Stimulated activated naive B cell treated with anti-CD40 and anti-IgM and Interleukin-4, amounts not matched to agents 10 μg/mL and 1 μg/mL and 100 μg/mL, for 72 hours (primary cell): ENCODE data around the gene ZSCAN5A.
"Not testable (repeated sequence)": the region's sequence is repeated elsewhere in the genome, so short reads cannot be mapped to it uniquely, and the experiment has no call there.

Experiments
- ATAC-seq, 2 donors: fragments of 150-1000 bp; cut with Tn5 transposase; replicated peaks; 2 replicates each; pipeline ENCODE4 v1.10.0; 2021; ENCODE audit warnings: moderate library complexity in 1 of 2
- DNase-seq: peaks from one replicate; pipeline ENCODE4 v3.0.0; 2021
- H3K27ac Mint-ChIP-seq: one replicate; pipeline ENCODE4 v1.8.0; 2022; ENCODE audit warnings: mild to moderate bottlenecking, mixed read lengths
- H3K27me3 Mint-ChIP-seq, 2 donors: one replicate each; pipeline ENCODE4 v1.8.0; 2022; ENCODE audit warnings: mixed read lengths in 2 of 2
- H3K36me3 Mint-ChIP-seq, 2 donors: one replicate each; pipeline ENCODE4 v1.8.0; 2022; ENCODE audit warnings: mixed read lengths in 2 of 2, mild to moderate bottlenecking in 1 of 2
- H3K4me1 Mint-ChIP-seq, 2 donors: one replicate each; pipeline ENCODE4 v1.8.0; 2022; ENCODE audit warnings: mixed read lengths in 2 of 2, mild to moderate bottlenecking in 1 of 2
- H3K4me3 Mint-ChIP-seq, 2 donors: one replicate each; pipeline ENCODE4 v1.8.0; 2022; ENCODE audit warnings: mild to moderate bottlenecking in 2 of 2, mixed read lengths in 2 of 2, moderate library complexity in 1 of 2
- H3K9me3 Mint-ChIP-seq, 2 donors: one replicate each; pipeline ENCODE4 v1.8.0; 2022; ENCODE audit warnings: mixed read lengths in 2 of 2, mild to moderate bottlenecking in 1 of 2

ZSCAN5A gene

DNA sequence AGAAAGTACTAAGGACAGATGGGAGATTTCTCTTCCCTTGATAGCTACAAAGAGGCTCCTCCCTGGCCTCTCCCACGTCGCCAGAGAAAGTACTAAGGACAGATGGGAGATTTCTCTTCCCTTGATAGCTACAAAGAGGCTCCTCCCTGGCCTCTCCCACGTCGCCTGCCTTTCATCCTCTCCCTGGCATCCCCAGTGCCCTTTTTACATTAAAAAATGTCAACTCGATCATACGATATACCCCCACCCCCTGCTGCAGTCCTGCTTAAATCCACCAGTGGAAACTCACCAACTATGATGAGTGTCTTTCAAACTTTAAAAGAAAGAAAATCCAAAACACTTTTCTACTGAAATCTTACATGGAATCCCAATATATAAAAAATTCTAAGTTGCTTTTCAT, 7.6 kb downstream of the ZSCAN5A start:
- peaks cover 42 to 53% of the 10 kb centered on the region in 2 donors for H3K36me3 Mint-ChIP-seq
- H3K4me1 Mint-ChIP-seq, H3K27me3 Mint-ChIP-seq, DNase-seq, H3K9me3 Mint-ChIP-seq, H3K27ac Mint-ChIP-seq, ATAC-seq, H3K4me3 Mint-ChIP-seq: not testable (repeated sequence)

DNA sequence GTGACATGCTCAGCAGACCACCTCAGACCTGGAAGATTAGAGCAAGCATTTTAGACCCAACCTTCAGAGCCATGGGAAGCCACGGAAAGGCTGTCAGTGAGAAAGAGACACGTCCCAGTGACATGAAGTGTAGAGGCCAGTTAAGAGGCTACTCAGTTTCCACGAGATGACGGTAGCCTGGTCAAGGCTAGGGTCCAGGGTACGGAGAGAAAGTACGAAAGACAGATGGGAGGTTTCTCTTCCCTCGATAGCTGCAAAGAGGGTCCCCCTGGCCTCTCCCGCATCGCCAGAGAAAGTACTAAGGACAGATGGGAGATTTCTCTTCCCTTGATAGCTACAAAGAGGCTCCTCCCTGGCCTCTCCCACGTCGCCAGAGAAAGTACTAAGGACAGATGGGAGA, 8.6 kb downstream of the ZSCAN5A start:
- H3K27me3 Mint-ChIP-seq, result no peaks in the 10 kb centered on the region
- H3K9me3 Mint-ChIP-seq, result peaks cover 0 to 5% of the 10 kb centered on the region in 2 donors
- H3K36me3 Mint-ChIP-seq, result peaks cover 48 to 57% of the 10 kb centered on the region in 2 donors
- no peak overlapping the region for H3K27ac Mint-ChIP-seq
- H3K4me1 Mint-ChIP-seq, result peaks cover 10 to 13% of the 10 kb centered on the region in 2 donors
- no peak overlapping the region for H3K4me3 Mint-ChIP-seq
- ATAC-seq (no peak), DNase-seq (no peak)

DNA sequence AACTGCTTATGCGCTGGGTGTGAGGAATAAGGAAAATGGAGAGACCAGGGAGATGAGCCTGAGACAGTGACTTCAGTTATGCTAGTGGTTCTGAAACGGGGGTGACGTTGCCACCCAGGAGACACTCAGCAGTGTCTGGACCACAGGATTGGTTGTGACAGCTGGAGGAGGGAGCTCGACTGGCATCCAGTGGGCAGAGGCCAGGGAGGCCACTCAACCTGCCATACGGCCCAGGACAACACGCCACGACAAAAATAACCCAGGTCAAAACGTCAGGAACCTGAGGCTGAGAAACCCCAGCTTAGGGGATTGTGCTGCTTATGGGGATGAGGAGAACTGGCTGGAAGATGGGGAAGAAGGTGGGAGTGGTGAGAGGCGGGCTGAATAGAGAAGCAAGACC, 10.4 kb downstream of the ZSCAN5A start:
- peaks cover 45 to 57% of the 10 kb centered on the region in 2 donors for H3K36me3 Mint-ChIP-seq
- H3K4me1 Mint-ChIP-seq, result peaks cover 7 to 8% of the 10 kb centered on the region in 2 donors
- H3K9me3 Mint-ChIP-seq, result peaks cover 0 to 2% of the 10 kb centered on the region in 2 donors
- DNase-seq, result no peak
- no peak for ATAC-seq
- H3K27ac Mint-ChIP-seq, result no peak overlapping the region
- no peak overlapping the region for H3K4me3 Mint-ChIP-seq
- no peaks in the 10 kb centered on the region for H3K27me3 Mint-ChIP-seq

DNA sequence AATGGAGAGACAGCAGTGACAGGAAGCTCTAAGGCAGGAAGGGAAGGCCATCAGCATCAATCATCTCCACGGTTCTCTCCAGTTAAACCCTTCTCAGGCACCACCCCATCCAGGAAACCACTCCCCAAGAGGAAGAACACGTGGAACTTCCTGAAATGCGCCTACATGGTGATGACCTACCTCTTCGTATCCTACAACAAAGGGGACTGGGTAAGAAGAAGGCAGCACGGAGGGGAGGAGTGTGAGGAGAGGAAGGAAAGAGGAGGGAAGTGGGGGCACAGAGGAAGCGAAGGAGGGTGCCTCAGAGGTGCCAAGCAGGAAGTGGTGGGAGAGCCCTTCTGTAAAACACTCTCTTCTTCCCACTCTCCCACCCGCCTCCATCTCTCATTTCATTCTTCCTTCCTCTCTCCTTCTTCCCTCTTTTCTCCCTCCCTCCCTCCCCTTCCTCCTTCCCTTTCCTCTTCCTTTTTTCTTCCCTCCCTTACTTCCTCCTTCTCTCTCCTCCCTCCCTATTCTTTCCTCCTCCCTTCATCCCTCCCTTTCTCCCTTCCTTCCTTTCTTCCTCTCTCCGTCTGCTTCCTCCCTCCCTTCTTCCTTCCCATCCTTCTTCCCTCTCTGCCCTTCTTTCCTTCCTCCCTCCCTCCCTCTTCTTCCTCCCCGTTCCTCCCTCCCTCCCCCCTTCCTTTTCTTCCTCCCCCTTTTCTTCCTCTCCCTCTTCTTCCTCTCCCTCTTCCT, 12.6 kb downstream of the ZSCAN5A start:
- Mint-ChIP-seq H3K9me3 (peaks cover 0 to 2% of the 10 kb centered on the region in 2 donors), H3K36me3 (peaks cover 46 to 59% of the 10 kb centered on the region in 2 donors), H3K27ac (no peak overlapping the region), H3K27me3 (no peaks in the 10 kb centered on the region), H3K4me3 (no peak overlapping the region), H3K4me1 (peaks cover 7 to 8% of the 10 kb centered on the region in 2 donors)
- no peak for DNase-seq
- no peak for ATAC-seq

DNA sequence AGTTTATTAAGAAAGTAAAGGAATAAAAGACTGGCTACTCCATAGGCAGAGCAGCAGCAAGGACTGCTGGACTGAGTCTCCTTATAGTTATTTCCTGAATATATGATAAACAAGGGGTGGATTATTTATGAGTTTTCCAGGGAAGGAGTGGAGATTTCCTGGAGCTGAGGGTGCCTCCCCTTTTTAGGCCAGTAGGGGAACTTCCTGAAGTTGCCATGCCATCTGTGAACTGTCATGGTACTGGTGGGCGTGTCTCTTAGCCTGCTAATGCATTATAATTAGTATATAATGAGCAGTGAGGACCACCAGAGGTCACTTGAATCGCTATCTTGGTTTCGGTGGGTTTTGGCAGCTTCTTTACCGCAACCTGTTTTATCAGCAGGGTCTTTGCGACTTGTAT, 13.5 kb downstream of the ZSCAN5A start:
- ATAC-seq (no peak), DNase-seq (no peak)
- Mint-ChIP-seq H3K27ac (no peak overlapping the region), H3K27me3 (no peaks in the 10 kb centered on the region), H3K4me1 (peaks cover 7 to 8% of the 10 kb centered on the region in 2 donors), H3K9me3 (peaks cover 0 to 2% of the 10 kb centered on the region in 2 donors), H3K36me3 (peaks cover 50 to 68% of the 10 kb centered on the region in 2 donors), H3K4me3 (no peak overlapping the region)

DNA sequence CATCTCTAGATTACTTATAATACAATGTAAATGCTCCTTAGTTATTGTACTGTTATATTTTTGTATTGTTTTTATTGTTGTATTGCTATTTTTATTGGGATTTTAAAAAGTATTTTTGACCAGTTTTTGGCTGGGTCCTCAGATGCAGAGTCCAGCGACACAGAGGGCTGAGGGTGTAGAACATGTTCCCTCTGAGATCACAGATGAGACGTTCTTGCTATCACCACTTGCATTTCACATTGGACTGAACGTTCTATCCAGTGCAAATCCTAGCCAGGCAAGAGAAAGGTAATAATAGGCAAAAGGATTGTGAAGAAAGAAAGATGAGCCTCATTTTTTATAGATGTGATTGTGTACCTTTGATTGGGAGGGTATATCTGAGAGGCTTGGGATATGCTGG, 15.0 kb downstream of the ZSCAN5A start:
- peaks cover 7 to 8% of the 10 kb centered on the region in 2 donors for H3K4me1 Mint-ChIP-seq
- no peak overlapping the region for H3K27ac Mint-ChIP-seq
- no peaks in the 10 kb centered on the region for H3K27me3 Mint-ChIP-seq
- peaks cover 0 to 2% of the 10 kb centered on the region in 2 donors for H3K9me3 Mint-ChIP-seq
- H3K36me3 Mint-ChIP-seq, result peaks cover 52 to 68% of the 10 kb centered on the region in 2 donors
- ATAC-seq, result no peak
- DNase-seq, result no peak
- H3K4me3 Mint-ChIP-seq, result no peak overlapping the region

DNA sequence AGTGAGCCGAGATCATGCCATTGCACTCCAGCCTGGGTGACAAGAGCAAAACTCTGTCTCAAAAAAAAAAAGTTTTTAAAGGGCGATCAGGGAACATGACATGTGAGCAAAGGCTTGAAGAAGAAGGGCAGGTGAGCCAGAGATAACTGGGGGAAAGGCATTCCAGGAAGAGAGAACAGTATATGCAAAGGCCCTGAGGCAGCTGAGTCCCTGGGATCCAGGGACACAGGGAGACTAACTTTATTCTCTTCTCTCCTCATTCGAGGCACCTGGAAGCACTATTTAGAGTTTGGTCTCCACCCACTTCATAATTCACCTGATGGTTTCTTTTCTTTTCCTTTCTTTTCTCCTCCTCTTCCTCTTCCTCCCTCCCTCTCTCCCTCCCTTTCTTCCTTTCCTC, 17.6 kb downstream of the ZSCAN5A start:
- H3K36me3 Mint-ChIP-seq, result peaks cover 53 to 72% of the 10 kb centered on the region in 2 donors
- no peak overlapping the region for H3K4me3 Mint-ChIP-seq
- no peaks in the 10 kb centered on the region for H3K27me3 Mint-ChIP-seq
- peaks cover 0 to 2% of the 10 kb centered on the region in 2 donors for H3K9me3 Mint-ChIP-seq
- ATAC-seq (no peak), DNase-seq (no peak)
- H3K4me1 Mint-ChIP-seq, result peaks cover 2 to 7% of the 10 kb centered on the region in 2 donors
- H3K27ac Mint-ChIP-seq, result no peak overlapping the region

DNA sequence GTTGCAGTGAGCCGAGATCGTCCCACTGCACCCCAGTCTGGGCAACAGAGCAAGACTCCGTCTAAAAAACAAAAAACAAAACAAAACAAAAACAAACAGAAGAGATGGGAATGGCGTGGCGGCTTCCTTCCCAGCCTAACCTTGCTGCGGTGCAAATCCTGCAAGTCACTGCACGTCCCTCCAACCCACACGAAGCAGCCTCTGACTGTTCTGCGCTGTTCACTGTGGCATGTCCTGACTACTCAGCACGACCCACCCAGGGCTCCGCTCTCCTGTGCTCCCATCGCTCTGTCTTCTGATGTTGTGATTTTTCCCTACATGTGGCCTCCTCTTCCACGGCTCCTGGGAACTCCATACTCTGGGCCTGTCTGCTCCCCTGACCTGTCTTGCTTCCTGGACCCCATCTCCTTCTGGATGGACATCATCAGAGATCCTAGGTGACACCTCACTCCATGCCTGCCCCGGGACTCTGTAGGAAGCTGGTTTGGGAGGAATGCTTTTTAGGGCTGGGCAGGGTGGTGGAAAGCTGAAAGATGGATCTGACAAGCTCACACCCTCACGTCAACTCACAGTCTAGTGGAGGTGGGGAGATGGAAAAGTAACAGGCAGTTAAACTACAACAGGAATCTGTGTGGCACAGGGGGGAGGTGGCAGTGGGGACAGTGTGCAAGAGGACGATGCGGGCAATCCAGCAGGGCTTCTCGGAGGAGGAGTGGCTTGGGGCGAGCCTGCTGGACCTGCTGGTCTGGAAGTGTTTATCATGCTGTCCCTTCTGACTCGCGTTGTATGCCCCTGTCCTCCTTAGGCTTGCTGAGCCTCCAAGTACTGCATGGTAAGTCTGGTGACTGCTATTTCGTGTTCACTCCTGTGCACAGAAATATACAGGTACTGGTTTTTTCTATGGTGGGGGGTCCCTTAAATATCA, 18.8 kb downstream of the ZSCAN5A start:
- peaks cover 47 to 73% of the 10 kb centered on the region in 2 donors for H3K36me3 Mint-ChIP-seq
- H3K27ac Mint-ChIP-seq, result no peak overlapping the region
- no peaks in the 10 kb centered on the region for H3K4me1 Mint-ChIP-seq
- H3K9me3 Mint-ChIP-seq, result no peaks in the 10 kb centered on the region
- DNase-seq, result no peak
- no peak for ATAC-seq
- H3K4me3 Mint-ChIP-seq, result no peak overlapping the region
- no peaks in the 10 kb centered on the region for H3K27me3 Mint-ChIP-seq

DNA sequence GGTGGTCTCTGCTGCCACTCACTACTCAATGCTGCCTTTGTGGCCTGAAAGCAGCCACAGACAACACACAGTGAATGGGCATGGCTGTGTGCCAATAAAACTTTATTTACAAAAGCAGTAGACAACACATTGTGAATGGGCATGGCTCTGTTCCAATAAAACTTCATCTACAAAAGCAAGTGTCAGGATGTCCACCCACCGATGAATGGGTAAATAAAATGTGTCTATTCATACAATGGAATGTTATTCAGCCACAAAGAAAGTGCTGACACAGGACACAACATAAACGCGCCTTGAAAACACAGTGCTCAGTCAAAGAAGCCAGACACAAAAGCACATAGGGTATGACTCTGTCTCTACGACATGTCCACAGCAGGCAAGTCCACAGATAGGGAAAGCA, 20.1 kb downstream of the ZSCAN5A start:
- ATAC-seq (no peak), DNase-seq (no peak)
- Mint-ChIP-seq H3K27ac (no peak overlapping the region), H3K9me3 (no peaks in the 10 kb centered on the region), H3K4me3 (no peak overlapping the region), H3K27me3 (no peaks in the 10 kb centered on the region), H3K36me3 (peaks cover 43 to 69% of the 10 kb centered on the region in 2 donors), H3K4me1 (no peaks in the 10 kb centered on the region)

DNA sequence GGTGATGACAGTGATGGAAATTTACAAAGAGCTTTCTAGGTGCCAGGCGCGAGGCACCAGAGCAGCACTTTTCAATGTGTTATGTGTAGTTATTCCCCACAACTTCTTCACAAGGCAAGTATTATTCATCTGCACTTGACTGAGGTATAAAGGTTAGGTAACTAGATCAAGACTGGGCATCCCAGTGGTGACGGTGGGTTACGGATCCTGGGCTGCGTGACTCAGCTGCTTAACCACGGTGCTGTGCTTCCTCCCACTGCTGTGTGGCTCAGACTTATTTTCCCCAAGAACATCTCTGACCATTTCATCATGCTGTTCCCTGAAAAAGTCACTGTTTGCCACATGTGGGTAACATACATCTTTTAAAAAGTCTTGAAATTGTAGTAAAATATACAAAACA, 22.8 kb downstream of the ZSCAN5A start:
- Mint-ChIP-seq H3K36me3 (peaks cover 44 to 69% of the 10 kb centered on the region in 2 donors), H3K27ac (no peak overlapping the region), H3K4me1 (peaks cover 0 to 1% of the 10 kb centered on the region in 2 donors), H3K4me3 (no peak overlapping the region), H3K27me3 (no peaks in the 10 kb centered on the region), H3K9me3 (no peaks in the 10 kb centered on the region)
- ATAC-seq, result no peak
- DNase-seq, result no peak

DNA sequence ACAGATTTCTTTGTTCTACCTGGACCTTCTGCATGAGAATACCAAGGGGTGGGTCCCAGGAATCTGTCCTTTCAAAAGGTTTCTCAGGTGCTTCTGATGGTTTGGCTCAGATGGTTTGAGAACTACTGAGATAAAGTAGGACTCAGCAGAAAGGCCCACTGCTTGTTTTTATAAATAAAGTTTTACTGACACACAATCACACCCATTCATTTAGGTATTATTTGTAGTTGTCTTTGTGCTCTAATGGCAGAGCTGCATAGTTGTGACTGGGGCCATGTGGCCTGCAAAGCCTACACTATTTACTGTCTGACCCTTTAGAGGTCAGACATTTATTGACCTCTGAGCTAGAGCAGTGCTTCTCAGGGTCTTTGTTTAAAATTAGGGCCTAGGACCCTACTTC, 24.5 kb downstream of the ZSCAN5A start:
- H3K27me3 Mint-ChIP-seq, result no peaks in the 10 kb centered on the region
- peaks cover 0 to 1% of the 10 kb centered on the region in 2 donors for H3K4me1 Mint-ChIP-seq
- peaks cover 31 to 53% of the 10 kb centered on the region in 2 donors for H3K36me3 Mint-ChIP-seq
- H3K9me3 Mint-ChIP-seq, result no peaks in the 10 kb centered on the region
- no peak for DNase-seq
- H3K4me3 Mint-ChIP-seq, result no peak overlapping the region
- H3K27ac Mint-ChIP-seq, result no peak overlapping the region
- no peak for ATAC-seq

DNA sequence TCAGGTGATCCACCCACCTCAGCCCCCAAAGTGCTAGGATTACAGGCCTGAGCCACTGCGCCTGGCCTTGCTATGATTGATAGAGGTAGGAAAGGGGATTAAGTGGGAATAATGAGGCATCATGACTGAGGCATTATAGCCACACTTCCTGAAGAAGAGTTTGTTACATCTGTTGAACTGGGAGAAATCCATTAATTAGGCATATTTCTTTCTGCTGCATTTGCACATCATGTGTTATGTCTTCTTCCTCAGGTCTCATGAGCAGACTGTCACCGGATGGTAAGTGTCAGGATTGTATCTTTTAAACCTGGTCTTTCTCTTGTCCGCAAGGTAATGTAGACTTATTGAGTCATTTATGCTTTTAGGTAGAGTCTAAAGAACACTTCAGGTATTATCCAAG, 29.9 kb downstream of the ZSCAN5A start:
- Mint-ChIP-seq H3K27me3 (no peaks in the 10 kb centered on the region), H3K9me3 (no peaks in the 10 kb centered on the region), H3K27ac (no peak overlapping the region), H3K4me3 (no peak overlapping the region), H3K36me3 (peaks cover 16 to 26% of the 10 kb centered on the region in 2 donors), H3K4me1 (peaks cover 0 to 1% of the 10 kb centered on the region in 2 donors)
- DNase-seq, result no peak
- no peak for ATAC-seq

DNA sequence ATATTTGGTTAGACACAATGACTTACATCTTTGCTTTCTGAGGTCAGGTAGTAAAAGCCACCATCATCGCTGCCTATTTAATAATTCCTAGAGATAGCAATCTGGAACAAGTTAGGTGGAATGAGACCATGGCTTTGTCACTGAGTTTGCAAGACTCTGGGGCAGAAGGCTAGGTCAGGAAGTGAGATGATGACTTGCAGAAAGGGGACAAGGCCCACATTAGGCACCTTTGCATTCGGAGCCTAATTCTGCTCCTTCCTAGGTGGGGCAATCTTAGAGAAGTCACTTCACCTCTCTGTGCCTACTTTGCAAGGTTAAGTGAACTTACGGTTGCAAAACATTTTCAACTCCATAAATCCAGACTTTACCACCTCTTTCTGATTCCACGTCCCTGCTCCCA, 31.8 kb downstream of the ZSCAN5A start:
- no peak overlapping the region for H3K4me3 Mint-ChIP-seq
- ATAC-seq (no peak), DNase-seq (no peak)
- no peaks in the 10 kb centered on the region for H3K4me1 Mint-ChIP-seq
- no peaks in the 10 kb centered on the region for H3K27me3 Mint-ChIP-seq
- H3K36me3 Mint-ChIP-seq, result peaks cover 7 to 22% of the 10 kb centered on the region in 2 donors
- H3K27ac Mint-ChIP-seq, result no peak overlapping the region
- H3K9me3 Mint-ChIP-seq, result no peaks in the 10 kb centered on the region

DNA sequence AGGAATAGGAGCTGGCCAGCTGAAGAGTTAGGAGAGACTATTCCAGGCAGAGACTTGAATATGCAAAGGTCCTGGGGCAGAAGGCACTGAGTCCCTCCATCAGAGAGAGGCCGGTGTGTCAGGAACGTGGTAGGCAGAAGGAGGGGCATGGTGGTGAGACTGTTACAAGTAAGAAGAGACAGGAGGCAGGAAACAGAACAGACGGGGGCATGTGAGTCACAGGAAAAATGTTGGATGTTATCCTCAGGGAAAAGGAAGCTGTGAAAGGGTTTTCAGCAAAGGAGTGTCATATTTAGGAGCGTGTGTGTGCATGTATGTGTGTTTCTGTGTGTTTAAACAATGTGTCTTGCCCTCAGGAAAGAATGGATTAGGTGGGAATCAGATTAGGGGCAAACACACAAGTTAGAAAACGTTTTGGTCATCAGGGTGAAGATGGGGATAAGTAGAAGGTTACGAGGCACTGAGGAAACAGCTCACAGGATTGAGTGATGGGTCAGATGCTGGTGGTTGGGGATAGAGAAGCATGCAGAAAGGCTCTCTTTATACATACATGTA, 41.0 kb downstream of the ZSCAN5A start:
- H3K4me1 Mint-ChIP-seq, result no peaks in the 10 kb centered on the region
- no peaks in the 10 kb centered on the region for H3K27me3 Mint-ChIP-seq
- ATAC-seq (no peak), DNase-seq (no peak)
- no peaks in the 10 kb centered on the region for H3K9me3 Mint-ChIP-seq
- no peak overlapping the region for H3K4me3 Mint-ChIP-seq
- H3K27ac Mint-ChIP-seq, result no peak overlapping the region
- H3K36me3 Mint-ChIP-seq, result peaks cover 18 to 33% of the 10 kb centered on the region in 2 donors
